Testis (tissue), 2 donors: ENCODE data around the gene KIAA0753.

Source experiments
- CTCF ChIP-seq, 3 experiments: fragments of 450-650 bp in 2 of 3; fragments of 200-600 bp in 1 of 3; sonication (generic) in 1 of 3; IDR thresholded peaks; one replicate each; pipeline ENCODE4 v1.5.1; 2016 to 2019; ENCODE audit warnings: antibody characterized with exemption in 3 of 3, mild to moderate bottlenecking in 2 of 3, moderate library complexity in 1 of 3
- POLR2A ChIP-seq: fragments of 450-650 bp; IDR thresholded peaks from one replicate; pipeline ENCODE4 v1.6.1; 2017; ENCODE audit warnings: antibody characterized with exemption, mild to moderate bottlenecking, moderate library complexity

- TF ChIP-seq CTCF (IDR thresholded peaks at IDR 0.05) = no peak
- TF ChIP-seq POLR2A = no peak
These were observed 52.3 kb downstream of the KIAA0753 start for GRCh38 chr17:6588165-6588564.
